ENCODE results near the gene E4F1. TPM values are rescaled to one million over a fixed set of nuclear protein-coding genes. Genes with fewer than 3 reads are reported as not detected.

E4F1 gene
- total and polyA plus RNA-seq, 2 of the 13 experiments (the other 11 are each of a cell fraction or from before 2014, with no cell fraction given): 13.8 to 19.5 TPM

DNA sequence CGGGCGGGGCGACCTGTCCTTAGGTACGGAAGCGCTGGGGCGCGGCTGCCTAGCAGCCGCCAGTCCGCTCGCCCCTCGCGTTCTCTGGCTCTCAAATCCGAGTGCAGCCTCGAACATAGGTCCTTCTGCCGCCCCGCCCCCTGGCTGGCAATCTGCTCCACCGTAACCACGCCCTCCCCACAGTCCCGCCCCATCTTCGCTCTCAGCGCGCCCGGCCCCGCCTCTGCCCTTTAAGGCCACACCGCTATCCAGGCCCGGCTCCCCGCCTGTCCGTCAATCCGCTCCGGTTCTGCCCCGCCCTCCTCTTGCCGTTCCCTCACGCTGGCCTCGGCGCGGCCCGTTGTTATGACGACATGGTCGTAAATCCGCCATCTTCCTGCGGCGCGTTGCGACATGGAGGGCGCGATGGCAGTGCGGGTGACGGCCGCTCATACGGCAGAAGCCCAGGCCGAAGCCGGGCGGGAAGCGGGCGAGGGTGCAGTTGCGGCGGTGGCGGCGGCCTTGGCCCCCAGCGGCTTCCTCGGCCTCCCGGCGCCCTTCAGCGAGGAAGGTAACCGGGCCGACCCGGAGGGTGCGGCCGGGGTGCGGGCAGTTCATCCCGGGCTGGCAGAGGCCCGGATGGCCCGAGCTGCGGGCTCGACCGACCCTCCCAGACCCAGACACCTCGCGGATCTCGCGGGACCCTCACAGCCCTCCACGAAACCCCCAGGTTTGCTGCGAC is at the start of gene E4F1 (continued):
- no peak for TF ChIP-seq ZNF629 (CRISPR knock-in tag; conservative IDR thresholded peaks at IDR 0.05)
- no peak; the same call in 1 of the 2 replicates for TF ChIP-seq DNMT1 (CRISPR knock-in tag; IDR thresholded peaks at IDR 0.05)
- no peak for TF ChIP-seq HES4 (CRISPR knock-in tag; IDR thresholded peaks at IDR 0.05; ENCODE audit: borderline replicate concordance)
- TF ChIP-seq, protein P1, sequence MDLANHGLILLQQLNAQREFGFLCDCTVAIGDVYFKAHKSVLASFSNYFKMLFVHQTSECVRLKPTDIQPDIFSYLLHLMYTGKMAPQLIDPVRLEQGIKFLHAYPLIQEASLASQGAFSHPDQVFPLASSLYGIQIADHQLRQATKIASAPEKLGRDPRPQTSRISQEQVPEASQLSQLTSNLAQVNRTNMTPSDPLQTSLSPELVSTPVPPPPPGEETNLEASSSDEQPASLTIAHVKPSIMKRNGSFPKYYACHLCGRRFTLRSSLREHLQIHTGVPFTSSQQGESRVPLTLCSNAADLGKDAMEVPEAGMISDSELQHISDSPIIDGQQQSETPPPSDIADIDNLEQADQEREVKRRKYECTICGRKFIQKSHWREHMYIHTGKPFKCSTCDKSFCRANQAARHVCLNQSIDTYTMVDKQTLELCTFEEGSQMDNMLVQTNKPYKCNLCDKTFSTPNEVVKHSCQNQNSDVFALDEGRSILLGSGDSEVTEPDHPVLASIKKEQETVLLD (CRISPR knock-in tag; IDR thresholded peaks at IDR 0.05; ENCODE audit: low read depth): peak; percentile 97
- TF ChIP-seq SIX1 (CRISPR knock-in tag; IDR thresholded peaks at IDR 0.05; ENCODE audit: borderline replicate concordance): 0 out of 2 replicates have a peak, but pooled peaks have one; percentile 10
- TF ChIP-seq PAX8 (CRISPR knock-in tag; IDR thresholded peaks at IDR 0.05; ENCODE audit: borderline replicate concordance): no peak
- TF ChIP-seq, protein P2, sequence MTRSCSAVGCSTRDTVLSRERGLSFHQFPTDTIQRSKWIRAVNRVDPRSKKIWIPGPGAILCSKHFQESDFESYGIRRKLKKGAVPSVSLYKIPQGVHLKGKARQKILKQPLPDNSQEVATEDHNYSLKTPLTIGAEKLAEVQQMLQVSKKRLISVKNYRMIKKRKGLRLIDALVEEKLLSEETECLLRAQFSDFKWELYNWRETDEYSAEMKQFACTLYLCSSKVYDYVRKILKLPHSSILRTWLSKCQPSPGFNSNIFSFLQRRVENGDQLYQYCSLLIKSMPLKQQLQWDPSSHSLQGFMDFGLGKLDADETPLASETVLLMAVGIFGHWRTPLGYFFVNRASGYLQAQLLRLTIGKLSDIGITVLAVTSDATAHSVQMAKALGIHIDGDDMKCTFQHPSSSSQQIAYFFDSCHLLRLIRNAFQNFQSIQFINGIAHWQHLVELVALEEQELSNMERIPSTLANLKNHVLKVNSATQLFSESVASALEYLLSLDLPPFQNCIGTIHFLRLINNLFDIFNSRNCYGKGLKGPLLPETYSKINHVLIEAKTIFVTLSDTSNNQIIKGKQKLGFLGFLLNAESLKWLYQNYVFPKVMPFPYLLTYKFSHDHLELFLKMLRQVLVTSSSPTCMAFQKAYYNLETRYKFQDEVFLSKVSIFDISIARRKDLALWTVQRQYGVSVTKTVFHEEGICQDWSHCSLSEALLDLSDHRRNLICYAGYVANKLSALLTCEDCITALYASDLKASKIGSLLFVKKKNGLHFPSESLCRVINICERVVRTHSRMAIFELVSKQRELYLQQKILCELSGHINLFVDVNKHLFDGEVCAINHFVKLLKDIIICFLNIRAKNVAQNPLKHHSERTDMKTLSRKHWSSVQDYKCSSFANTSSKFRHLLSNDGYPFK (CRISPR knock-in tag; IDR thresholded peaks at IDR 0.05; ENCODE audit: borderline replicate concordance): peak; percentile 44; the same call in 1 of the 2 replicates
- TF ChIP-seq, protein P3, sequence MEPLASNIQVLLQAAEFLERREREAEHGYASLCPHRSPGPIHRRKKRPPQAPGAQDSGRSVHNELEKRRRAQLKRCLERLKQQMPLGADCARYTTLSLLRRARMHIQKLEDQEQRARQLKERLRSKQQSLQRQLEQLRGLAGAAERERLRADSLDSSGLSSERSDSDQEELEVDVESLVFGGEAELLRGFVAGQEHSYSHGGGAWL (CRISPR knock-in tag; IDR thresholded peaks at IDR 0.05): peak; percentile 84
- TF ChIP-seq, protein P4, sequence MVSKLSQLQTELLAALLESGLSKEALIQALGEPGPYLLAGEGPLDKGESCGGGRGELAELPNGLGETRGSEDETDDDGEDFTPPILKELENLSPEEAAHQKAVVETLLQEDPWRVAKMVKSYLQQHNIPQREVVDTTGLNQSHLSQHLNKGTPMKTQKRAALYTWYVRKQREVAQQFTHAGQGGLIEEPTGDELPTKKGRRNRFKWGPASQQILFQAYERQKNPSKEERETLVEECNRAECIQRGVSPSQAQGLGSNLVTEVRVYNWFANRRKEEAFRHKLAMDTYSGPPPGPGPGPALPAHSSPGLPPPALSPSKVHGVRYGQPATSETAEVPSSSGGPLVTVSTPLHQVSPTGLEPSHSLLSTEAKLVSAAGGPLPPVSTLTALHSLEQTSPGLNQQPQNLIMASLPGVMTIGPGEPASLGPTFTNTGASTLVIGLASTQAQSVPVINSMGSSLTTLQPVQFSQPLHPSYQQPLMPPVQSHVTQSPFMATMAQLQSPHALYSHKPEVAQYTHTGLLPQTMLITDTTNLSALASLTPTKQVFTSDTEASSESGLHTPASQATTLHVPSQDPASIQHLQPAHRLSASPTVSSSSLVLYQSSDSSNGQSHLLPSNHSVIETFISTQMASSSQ (IDR thresholded peaks at IDR 0.05; ENCODE audit: low read depth): no peak
- TF ChIP-seq, protein P4 (CRISPR knock-in tag; IDR thresholded peaks at IDR 0.05; ENCODE audit: borderline replicate concordance): peak; percentile 55; the same call in 1 of the 2 replicates
- TF ChIP-seq, protein P5, sequence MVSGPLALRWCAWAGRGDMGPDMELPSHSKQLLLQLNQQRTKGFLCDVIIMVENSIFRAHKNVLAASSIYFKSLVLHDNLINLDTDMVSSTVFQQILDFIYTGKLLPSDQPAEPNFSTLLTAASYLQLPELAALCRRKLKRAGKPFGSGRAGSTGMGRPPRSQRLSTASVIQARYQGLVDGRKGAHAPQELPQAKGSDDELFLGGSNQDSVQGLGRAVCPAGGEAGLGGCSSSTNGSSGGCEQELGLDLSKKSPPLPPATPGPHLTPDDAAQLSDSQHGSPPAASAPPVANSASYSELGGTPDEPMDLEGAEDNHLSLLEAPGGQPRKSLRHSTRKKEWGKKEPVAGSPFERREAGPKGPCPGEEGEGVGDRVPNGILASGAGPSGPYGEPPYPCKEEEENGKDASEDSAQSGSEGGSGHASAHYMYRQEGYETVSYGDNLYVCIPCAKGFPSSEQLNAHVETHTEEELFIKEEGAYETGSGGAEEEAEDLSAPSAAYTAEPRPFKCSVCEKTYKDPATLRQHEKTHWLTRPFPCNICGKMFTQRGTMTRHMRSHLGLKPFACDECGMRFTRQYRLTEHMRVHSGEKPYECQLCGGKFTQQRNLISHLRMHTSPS (CRISPR knock-in tag; IDR thresholded peaks at IDR 0.05; ENCODE audit: low read depth): no peak
- TF ChIP-seq ZNF337 (CRISPR knock-in tag; IDR thresholded peaks at IDR 0.05; ENCODE audit: borderline replicate concordance, low read depth): 0 out of 2 replicates have a peak, but pooled peaks have one; percentile 48
- peak; percentile 78 for TF ChIP-seq ZNF331 (CRISPR knock-in tag; IDR thresholded peaks at IDR 0.05)
- TF ChIP-seq WIZ (CRISPR knock-in tag; IDR thresholded peaks at IDR 0.05): no peak
- peak; percentile 60 for TF ChIP-seq TEAD3 (CRISPR knock-in tag; optimal IDR thresholded peaks at IDR 0.05; ENCODE audit: borderline replicate concordance)
- no peak for TF ChIP-seq HMG20A (CRISPR knock-in tag; IDR thresholded peaks at IDR 0.05; ENCODE audit: borderline replicate concordance)
- peak; percentile 90; the same call in 1 of the 2 replicates for TF ChIP-seq ZNF564 (CRISPR knock-in tag; IDR thresholded peaks at IDR 0.05)
